Prostate gland (tissue), 2 donors: Measurements from ENCODE around the gene PRKAR1B.

Source experiments
- CTCF ChIP-seq, 4 experiments: fragments of 200-600 bp in 2 of 4; fragments of 450-650 bp in 2 of 4; sonication (generic) in 2 of 4; IDR thresholded peaks; 1 replicate in 3 of 4; 2 replicates in 1 of 4; pipeline ENCODE4 v1.5.1; 2016 to 2019; ENCODE audit warnings: antibody characterized with exemption in 4 of 4, mild to moderate bottlenecking in 2 of 4, moderate library complexity in 2 of 4
- POLR2A ChIP-seq: fragments of 450-650 bp; IDR thresholded peaks from one replicate; pipeline ENCODE4 v1.6.1; 2016; ENCODE audit warnings: antibody characterized with exemption, mild to moderate bottlenecking

GRCh38 chr7:727806-728460 lies 852 bp upstream of the PRKAR1B start:
- TF ChIP-seq CTCF (IDR thresholded peaks at IDR 0.05), result no peak
- no peak for TF ChIP-seq POLR2A
